Activated naive CD4-positive, alpha-beta T cell treated with anti-CD3 and anti-CD28 coated beads, Interleukin-2, amount 10 ng/mL, durations not matched to agents 7 days and 5 days (primary cell): ENCODE results near the gene ZP4.
A peak's percentile ranks its signal among the peaks of the same experiment; 100 is the strongest.

ENCODE experiments used
- CTCF ChIA-PET: fragments of 350-600 bp; sonication (Branson Sonifier 250); formaldehyde crosslinking; loops from one replicate; lab custom pipeline; 2021; ENCODE audit warnings: antibody characterized with exemption; lab: Charles Lee
- DNase-seq: peaks from one replicate; pipeline ENCODE4 v3.0.0-alpha.2; 2020
- H3K27ac Mint-ChIP-seq: one replicate; pipeline ENCODE4 v1.8.0; 2021; ENCODE audit warnings: mild to moderate bottlenecking, moderate library complexity, mixed read lengths
- H3K27me3 Mint-ChIP-seq: one replicate; pipeline ENCODE4 v1.8.0; 2021; ENCODE audit warnings: mild to moderate bottlenecking, mixed read lengths
- H3K36me3 Mint-ChIP-seq: one replicate; pipeline ENCODE4 v1.8.0; 2021; ENCODE audit warnings: mixed read lengths
- H3K4me1 Mint-ChIP-seq: one replicate; pipeline ENCODE4 v1.8.0; 2021; ENCODE audit warnings: mixed read lengths
- H3K4me3 Mint-ChIP-seq: one replicate; pipeline ENCODE4 v1.8.0; 2021; ENCODE audit warnings: mild to moderate bottlenecking, moderate library complexity, mixed read lengths
- H3K9me3 Mint-ChIP-seq: one replicate; pipeline ENCODE4 v1.8.0; 2021; ENCODE audit warnings: mixed read lengths

ZP4 gene, protein sequence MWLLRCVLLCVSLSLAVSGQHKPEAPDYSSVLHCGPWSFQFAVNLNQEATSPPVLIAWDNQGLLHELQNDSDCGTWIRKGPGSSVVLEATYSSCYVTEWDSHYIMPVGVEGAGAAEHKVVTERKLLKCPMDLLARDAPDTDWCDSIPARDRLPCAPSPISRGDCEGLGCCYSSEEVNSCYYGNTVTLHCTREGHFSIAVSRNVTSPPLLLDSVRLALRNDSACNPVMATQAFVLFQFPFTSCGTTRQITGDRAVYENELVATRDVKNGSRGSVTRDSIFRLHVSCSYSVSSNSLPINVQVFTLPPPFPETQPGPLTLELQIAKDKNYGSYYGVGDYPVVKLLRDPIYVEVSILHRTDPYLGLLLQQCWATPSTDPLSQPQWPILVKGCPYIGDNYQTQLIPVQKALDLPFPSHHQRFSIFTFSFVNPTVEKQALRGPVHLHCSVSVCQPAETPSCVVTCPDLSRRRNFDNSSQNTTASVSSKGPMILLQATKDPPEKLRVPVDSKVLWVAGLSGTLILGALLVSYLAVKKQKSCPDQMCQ

DNA sequence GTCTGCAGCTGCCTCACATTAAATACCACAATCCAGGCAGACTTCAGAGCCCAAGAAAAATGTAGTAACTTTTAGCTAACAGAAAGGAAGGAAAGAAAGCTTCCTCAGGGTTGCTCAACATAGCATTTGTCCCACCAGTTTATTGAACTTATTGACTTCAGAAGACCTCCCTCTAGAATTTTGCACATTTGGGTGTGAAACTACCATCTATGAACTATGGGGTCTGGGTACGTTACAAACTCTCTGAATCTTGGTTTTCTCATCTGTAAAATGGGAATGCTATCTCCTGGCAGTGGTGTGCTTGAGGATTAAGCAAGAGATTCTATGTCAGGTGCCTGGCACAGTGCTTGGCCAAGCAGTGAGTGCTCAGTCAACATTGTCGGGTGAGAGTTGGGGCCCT lies at the start of gene ZP4:
ZP4 (minus strand) TSS at position 101 of the 400 bp plus-strand sequence. CDS start 287 bp downstream, outside the sequence.
- CTCF ChIA-PET = interaction anchor here (1.5 kb wide), 1 partner anchor 26 kb away, joined by 3 read pairs; no protein-coding TSS in a partner anchor
- H3K9me3 Mint-ChIP-seq = no peaks in the 10 kb centered on the region
- DNase-seq = no peak
- H3K4me1 Mint-ChIP-seq = no peaks in the 10 kb centered on the region
- H3K4me3 Mint-ChIP-seq = no peak within 1 kb of the TSS
- no peaks in the 10 kb centered on the region for H3K36me3 Mint-ChIP-seq
- H3K27ac Mint-ChIP-seq = no peak within 1 kb of the TSS
- H3K27me3 Mint-ChIP-seq = no peaks in the 10 kb centered on the region

DNA sequence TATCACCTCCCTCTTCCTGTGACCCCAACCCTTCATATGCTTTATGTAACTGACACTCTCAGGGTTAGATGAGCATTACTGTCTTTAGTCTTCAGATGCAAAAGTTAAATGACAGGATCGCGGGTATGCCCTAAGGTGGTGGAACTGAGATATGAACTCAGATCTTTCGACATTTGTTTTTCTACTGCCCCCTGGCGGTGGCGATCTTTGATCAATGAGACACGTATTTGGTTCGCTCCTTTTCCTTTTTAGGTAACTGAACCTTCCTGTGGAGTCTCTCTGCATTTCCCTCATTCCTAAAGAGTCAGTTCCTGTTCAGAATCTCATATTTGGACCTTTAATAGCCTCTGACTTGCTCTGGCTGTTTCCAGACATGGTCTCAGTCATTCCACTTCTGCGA lies 47.8 kb upstream of the ZP4 start:
- Mint-ChIP-seq H3K27me3 (no peaks in the 10 kb centered on the region), H3K36me3 (no peaks in the 10 kb centered on the region)

DNA sequence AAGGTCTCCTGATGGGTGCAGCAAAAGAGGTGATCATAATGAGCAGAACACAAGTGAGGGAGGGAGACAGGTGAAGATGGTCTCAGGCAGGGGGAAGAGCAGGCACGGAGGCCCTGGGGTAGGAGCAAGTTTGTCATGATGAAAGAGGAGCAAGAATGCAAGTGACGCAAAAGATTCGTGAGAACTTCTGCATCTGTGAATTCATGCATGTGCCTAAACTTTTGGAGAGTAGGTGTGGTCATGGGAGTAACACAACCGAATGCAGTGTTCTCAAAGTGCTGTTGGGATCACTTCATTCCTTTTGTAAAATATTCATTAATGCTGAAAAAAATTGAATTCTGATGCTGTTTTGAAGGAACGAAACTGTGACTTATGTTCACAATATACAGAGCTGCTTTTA lies 47.3 kb upstream of the ZP4 start:
- no peak for DNase-seq
- H3K36me3 Mint-ChIP-seq = no peaks in the 10 kb centered on the region
- no peak overlapping the region for H3K27ac Mint-ChIP-seq
- no peaks in the 10 kb centered on the region for H3K27me3 Mint-ChIP-seq
- no peaks in the 10 kb centered on the region for H3K4me1 Mint-ChIP-seq
- CTCF ChIA-PET = no interaction called here
- H3K9me3 Mint-ChIP-seq = peaks cover 7% of the 10 kb centered on the region
- H3K4me3 Mint-ChIP-seq = no peak overlapping the region

More for the DNA sequence above, 47.8 kb upstream of the ZP4 start:
- Mint-ChIP-seq H3K4me1 (no peaks in the 10 kb centered on the region), H3K4me3 (no peak overlapping the region), H3K27ac (no peak overlapping the region), H3K9me3 (peaks cover 7% of the 10 kb centered on the region)
- CTCF ChIA-PET = no interaction called here
- no peak for DNase-seq

DNA sequence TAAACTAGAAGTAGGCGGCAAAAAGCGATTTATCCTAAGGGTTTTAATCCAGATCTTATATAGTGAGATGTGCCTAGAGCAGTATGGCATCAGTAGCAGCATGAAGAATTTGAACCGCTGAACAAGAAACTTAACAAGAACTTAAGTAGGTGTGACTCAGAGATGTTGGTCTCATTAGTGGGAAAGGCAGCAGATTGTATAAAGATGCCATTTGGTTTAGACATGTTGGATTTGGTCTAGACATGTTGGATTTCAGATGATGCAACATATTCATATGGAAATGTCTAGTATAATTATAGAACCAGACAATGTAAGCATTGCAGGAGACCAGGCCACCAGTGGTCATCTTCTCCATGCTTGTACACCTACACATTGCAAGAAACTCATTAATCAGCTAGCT lies 42.1 kb upstream of the ZP4 start:
- H3K36me3 Mint-ChIP-seq = no peaks in the 10 kb centered on the region
- H3K27ac Mint-ChIP-seq = no peak overlapping the region
- H3K27me3 Mint-ChIP-seq = no peaks in the 10 kb centered on the region
- H3K9me3 Mint-ChIP-seq = peaks cover under 1% of the 10 kb centered on the region
- H3K4me3 Mint-ChIP-seq = no peak overlapping the region
- no peaks in the 10 kb centered on the region for H3K4me1 Mint-ChIP-seq
- CTCF ChIA-PET = no interaction called here
- no peak for DNase-seq

DNA sequence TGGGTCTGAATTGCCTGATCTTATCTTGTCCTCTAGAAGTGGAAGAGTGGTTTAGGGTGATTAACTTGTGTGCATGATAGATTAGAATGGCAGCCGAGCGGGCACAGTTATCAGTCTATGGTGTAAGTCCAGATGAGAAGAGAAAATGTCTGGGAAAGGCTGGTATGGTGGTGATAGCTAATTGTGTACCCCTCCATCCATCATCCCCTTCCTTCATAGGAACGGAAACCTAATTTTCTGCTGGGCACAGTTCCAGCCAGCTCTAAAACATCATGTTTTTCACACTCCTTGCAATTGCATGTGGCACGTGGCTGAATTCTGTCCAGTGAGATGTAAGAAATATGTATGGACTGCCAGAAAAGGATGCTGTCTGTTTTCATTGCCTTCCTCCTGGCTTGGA lies 40.9 kb upstream of the ZP4 start:
- CTCF ChIA-PET = interaction anchor here (0.6 kb wide), 1 partner anchor 1874 kb away, joined by 3 read pairs; no protein-coding TSS in a partner anchor
- no peak overlapping the region for H3K27ac Mint-ChIP-seq
- no peaks in the 10 kb centered on the region for H3K27me3 Mint-ChIP-seq
- no peaks in the 10 kb centered on the region for H3K36me3 Mint-ChIP-seq
- no peaks in the 10 kb centered on the region for H3K4me1 Mint-ChIP-seq
- no peaks in the 10 kb centered on the region for H3K9me3 Mint-ChIP-seq
- H3K4me3 Mint-ChIP-seq = no peak overlapping the region
- no peak for DNase-seq

DNA sequence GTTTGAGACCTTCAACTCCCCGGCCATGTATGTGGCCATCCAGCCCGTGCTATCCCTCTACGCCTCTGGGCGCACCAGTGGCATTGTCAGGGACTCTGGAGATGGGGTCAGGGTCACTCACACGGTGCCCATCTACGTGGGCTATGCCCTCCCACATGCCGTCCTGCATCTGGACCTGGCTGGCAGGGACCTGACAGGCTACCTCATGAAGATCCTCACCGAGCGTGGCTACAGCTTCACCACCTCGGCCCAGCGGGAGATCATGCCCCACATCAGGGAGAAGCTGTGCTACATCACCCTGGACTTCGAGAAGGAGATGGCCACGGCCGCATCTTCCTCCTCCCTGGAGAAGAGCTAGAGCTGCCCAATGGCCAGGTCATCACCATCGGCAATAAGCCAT lies 36.5 kb upstream of the ZP4 start:
- Mint-ChIP-seq H3K27ac (no peak overlapping the region), H3K9me3 (no peaks in the 10 kb centered on the region), H3K4me3 (no peak overlapping the region), H3K27me3 (no peaks in the 10 kb centered on the region), H3K36me3 (no peaks in the 10 kb centered on the region), H3K4me1 (no peaks in the 10 kb centered on the region)
- CTCF ChIA-PET = no interaction called here
- DNase-seq = no peak

DNA sequence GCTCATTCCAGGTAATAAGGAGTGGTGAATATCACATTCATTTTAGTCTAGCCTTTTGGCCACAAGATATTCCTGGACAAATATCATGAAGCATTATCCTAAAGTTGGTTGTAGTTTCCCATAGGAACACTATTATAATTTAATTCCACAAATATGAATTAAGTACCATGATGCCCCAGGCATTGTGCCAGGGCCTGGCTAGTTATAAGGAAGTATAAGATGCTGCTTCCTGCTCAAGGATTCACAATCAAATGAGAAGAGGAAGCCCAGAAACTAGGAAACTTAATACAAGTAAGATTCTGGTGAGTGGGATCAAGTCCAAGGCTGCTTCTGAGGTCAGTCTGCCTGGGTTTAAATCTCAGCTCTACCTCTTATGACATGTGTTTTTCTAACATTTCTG lies 30.6 kb upstream of the ZP4 start:
- no peak overlapping the region for H3K27ac Mint-ChIP-seq
- CTCF ChIA-PET = no interaction called here
- no peak for DNase-seq
- H3K9me3 Mint-ChIP-seq = peaks cover 8% of the 10 kb centered on the region
- H3K27me3 Mint-ChIP-seq = no peaks in the 10 kb centered on the region
- H3K4me3 Mint-ChIP-seq = no peak overlapping the region
- H3K4me1 Mint-ChIP-seq = no peaks in the 10 kb centered on the region
- H3K36me3 Mint-ChIP-seq = no peaks in the 10 kb centered on the region

DNA sequence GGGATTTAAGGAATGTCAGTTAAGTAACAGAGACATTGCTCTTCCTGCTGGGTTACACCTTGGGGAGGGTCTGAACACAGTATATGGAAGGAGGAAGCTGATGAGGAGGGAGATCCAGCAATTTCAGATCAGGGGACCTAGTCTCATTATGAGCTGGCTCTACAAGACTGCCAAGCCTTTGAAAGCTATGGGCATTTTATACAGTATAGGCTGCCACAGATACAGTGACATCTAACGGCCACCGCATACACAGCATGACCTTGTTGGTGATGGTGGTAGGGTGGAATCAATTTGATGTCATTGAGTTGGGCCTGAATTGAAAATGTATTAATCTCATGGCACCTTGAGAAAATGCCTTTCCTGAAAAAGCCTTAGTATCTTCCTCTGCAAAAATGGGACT lies 22.6 kb upstream of the ZP4 start:
- Mint-ChIP-seq H3K4me1 (no peaks in the 10 kb centered on the region), H3K27me3 (no peaks in the 10 kb centered on the region), H3K27ac (no peak overlapping the region), H3K36me3 (no peaks in the 10 kb centered on the region), H3K4me3 (no peak overlapping the region), H3K9me3 (peaks cover 12% of the 10 kb centered on the region)
- no peak for DNase-seq
- CTCF ChIA-PET = no interaction called here

DNA sequence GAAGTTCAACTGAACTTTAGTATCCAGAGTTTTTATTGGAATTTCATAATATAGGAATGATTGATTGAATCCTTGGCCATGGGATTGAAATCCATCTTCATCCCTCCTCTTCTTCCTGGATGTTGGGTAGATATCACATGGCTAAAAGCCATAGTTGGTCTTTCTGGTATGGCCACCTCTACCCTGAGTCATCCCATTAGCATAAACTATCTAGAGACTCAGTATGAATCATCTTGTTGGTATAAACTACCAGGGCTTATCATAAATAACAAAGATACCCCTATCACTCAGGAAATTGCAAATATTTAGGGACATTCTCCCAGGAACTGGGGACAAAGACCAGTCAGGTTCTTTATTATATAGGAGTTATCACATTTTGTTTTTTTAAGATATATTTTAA lies 21.2 kb upstream of the ZP4 start:
- Mint-ChIP-seq H3K4me1 (no peaks in the 10 kb centered on the region), H3K27me3 (no peaks in the 10 kb centered on the region), H3K27ac (no peak overlapping the region), H3K36me3 (no peaks in the 10 kb centered on the region), H3K4me3 (no peak overlapping the region), H3K9me3 (peaks cover 6% of the 10 kb centered on the region)
- DNase-seq = no peak
- CTCF ChIA-PET = no interaction called here

DNA sequence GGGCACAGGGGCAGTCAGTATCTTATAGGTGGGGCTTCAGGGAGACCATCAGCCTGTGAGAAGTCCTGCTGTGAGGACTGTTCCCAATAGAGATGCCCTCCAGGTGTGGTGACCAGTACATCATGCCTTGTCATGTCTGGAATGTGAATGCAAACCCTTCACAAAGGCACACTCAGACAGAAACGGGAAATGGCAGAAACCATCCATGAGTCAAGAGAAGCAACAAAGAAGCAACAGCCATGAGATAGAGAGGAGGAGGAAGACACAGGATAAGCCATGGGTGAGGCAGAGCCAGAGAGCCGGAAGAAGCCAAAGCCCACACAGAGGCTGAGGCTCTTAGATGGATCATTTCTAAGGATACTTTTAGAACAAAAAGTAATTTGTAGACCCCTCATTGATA lies 20.1 kb upstream of the ZP4 start:
- Mint-ChIP-seq H3K27me3 (no peaks in the 10 kb centered on the region), H3K27ac (peak overlapping the region; percentile 30), H3K4me3 (no peak overlapping the region), H3K4me1 (no peaks in the 10 kb centered on the region), H3K9me3 (peaks cover 2% of the 10 kb centered on the region), H3K36me3 (no peaks in the 10 kb centered on the region)
- CTCF ChIA-PET = no interaction called here
- no peak for DNase-seq

DNA sequence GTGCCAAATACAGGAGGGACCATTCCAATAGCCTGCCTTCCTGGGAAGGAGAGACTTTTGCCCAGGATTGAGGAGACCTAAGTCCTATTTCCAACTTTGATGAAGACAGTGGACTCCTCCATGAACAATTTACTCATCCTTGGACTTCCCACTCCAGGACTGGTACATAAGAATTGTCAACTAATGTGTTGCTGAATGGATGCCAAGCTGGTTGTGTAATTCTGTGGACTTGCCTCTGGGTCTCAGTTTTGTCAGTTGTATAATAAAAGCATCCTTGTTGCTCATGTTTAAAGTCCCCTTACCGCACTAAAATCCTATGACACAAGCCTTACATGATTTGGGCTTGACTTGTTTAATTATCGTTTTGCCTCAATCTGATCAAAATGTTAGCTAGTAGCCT lies 13.2 kb upstream of the ZP4 start:
- DNase-seq = no peak
- CTCF ChIA-PET = no interaction called here
- H3K36me3 Mint-ChIP-seq = no peaks in the 10 kb centered on the region

DNA sequence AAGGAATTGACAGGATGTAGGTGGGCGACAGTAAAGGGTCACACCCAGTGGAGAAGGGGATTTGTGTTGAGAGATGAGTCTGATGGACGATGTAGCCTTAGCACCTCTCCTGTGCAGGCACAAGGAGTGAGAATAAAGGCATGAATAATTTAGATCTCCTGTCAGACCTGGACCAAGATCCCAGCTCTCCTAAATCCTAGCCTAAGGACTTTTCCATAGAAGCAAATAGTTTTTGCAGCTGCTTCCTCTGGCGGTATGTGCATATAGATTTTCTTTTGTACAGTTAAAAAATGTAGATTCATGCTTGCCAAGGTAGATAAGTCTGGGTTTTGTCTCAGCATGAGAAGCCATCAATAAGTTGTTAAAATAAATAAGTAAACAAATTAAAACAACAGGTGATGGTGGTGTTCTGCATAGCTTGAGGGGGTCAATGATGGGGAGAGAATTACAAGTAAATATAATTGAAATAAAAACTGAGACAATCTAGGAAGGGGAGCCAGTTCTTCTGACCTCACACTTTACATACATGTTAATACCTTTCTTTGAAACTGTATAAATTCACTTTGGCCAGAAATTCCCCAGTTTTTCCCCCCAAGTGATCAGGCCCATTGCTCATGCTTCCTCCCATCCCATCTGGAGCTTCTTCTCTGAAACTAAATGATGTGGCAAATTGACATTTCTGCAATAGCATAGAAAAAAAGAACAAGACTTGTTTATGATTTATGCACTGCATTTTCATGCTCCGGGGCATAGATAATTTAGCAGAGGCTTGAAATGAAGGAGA lies 12.4 kb upstream of the ZP4 start:
- Mint-ChIP-seq H3K4me3 (no peak overlapping the region), H3K27me3 (no peaks in the 10 kb centered on the region), H3K36me3 (no peaks in the 10 kb centered on the region), H3K9me3 (peaks cover 3% of the 10 kb centered on the region), H3K4me1 (no peaks in the 10 kb centered on the region), H3K27ac (no peak overlapping the region)
- DNase-seq = no peak
- CTCF ChIA-PET = no interaction called here

More for the DNA sequence above, 13.2 kb upstream of the ZP4 start:
- H3K4me3 Mint-ChIP-seq = no peak overlapping the region
- H3K27me3 Mint-ChIP-seq = no peaks in the 10 kb centered on the region
- H3K27ac Mint-ChIP-seq = no peak overlapping the region
- H3K9me3 Mint-ChIP-seq = peaks cover 3% of the 10 kb centered on the region
- H3K4me1 Mint-ChIP-seq = no peaks in the 10 kb centered on the region

DNA sequence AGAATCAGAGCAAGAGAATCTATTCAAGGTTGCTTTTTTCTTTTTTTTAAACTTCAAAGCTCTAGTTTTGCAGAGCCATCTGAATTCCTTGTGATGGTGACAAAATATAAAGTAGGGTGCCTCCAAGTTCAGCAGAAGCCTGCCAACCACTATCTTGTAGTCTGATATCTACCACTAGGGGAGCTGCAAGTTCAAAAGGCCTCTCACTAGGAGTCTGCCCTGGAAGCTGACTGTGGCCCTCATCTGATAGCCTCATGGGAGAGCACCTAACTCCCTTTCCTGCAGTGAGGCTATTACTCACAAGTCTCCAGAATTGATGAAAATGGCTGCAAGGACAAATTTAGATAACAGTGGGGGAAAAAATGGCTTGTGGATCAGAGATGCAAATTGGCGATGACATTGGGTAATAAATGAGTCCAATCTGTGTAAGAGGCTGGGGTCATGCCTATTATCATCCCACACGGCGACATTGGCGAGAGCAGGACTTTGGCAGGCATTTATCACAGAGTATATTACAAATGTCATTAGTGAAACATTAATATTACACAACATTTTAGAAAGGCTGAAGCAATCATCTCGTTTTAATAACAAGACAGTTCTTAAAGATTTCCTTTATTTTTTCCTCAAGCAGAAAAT lies 10.7 kb upstream of the ZP4 start:
- peaks cover 6% of the 10 kb centered on the region for H3K9me3 Mint-ChIP-seq
- CTCF ChIA-PET = no interaction called here
- no peak overlapping the region for H3K4me3 Mint-ChIP-seq
- no peaks in the 10 kb centered on the region for H3K27me3 Mint-ChIP-seq
- no peak overlapping the region for H3K27ac Mint-ChIP-seq
- H3K36me3 Mint-ChIP-seq = no peaks in the 10 kb centered on the region
- no peak for DNase-seq
- no peaks in the 10 kb centered on the region for H3K4me1 Mint-ChIP-seq

DNA sequence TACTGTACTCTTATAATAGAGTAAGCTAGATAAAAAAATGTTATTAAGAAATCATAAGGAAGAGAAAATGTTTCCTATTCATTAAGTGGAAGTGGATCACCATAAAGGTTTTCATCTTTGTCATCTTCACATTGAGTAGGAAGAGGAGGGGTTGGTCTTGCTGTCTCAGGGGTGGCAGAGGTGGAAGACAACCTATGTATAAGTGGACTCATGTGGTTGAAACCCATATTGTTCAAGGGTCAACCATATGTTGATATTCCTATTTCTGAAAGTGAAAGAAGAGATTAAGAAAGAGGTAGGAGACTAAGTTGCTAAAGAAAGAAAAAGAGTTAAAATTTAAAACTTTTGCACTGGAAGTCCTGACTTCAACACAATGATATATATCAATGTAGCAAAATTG lies 4.9 kb upstream of the ZP4 start:
- Mint-ChIP-seq H3K27me3 (no peaks in the 10 kb centered on the region), H3K4me3 (no peak overlapping the region), H3K36me3 (no peaks in the 10 kb centered on the region), H3K27ac (no peak overlapping the region), H3K4me1 (no peaks in the 10 kb centered on the region), H3K9me3 (peaks cover 5% of the 10 kb centered on the region)
- DNase-seq = no peak
- CTCF ChIA-PET = no interaction called here
